HFFc6 (cell line): ENCODE data around the gene MOB3A. TPM values are rescaled to one million over a fixed set of nuclear protein-coding genes. Genes with fewer than 3 reads are reported as not detected.

Experiments
- DNase-seq: peaks from one replicate; pipeline ENCODE4 v3.0.0-alpha.2; 2018
- H3K27ac Mint-ChIP-seq: 2 replicates; pipeline ENCODE4 v1.8.0; 2020; ENCODE audit warnings: mild to moderate bottlenecking, mixed read lengths
- H3K27me3 Mint-ChIP-seq: 2 replicates; pipeline ENCODE4 v1.8.0; 2021; ENCODE audit warnings: mild to moderate bottlenecking, moderate library complexity, mixed read lengths; ENCODE audit not compliant: insufficient read depth
- H3K36me3 Mint-ChIP-seq: 2 replicates; pipeline ENCODE4 v1.8.0; 2021; ENCODE audit warnings: low read depth, mixed read lengths
- H3K4me1 Mint-ChIP-seq: 2 replicates; pipeline ENCODE4 v1.8.0; 2020; ENCODE audit warnings: low read depth, mixed read lengths
- H3K4me3 Mint-ChIP-seq: 2 replicates; pipeline ENCODE4 v1.8.0; 2020; ENCODE audit warnings: mild to moderate bottlenecking, moderate library complexity, mixed read lengths
- H3K9me3 Mint-ChIP-seq: 2 replicates; pipeline ENCODE4 v1.8.0; 2020; ENCODE audit warnings: mild to moderate bottlenecking, mixed read lengths
- CTCF ChIP-seq: fragments of 200-600 bp; sonication (generic); IDR thresholded peaks from 2 replicates; pipeline ENCODE4 v1.5.0; 2021; ENCODE audit warnings: antibody characterized with exemption, mild to moderate bottlenecking
- total RNA-seq, 6 experiments: library from RNA; stranded (reverse); fragmentation: NEBNext Ultra II Directional; extraction: Animal tissue kit (Norgen Biotek cat#: 25700); gene quantifications; 2 replicates in 1 of 6; 3 replicates in 5 of 6; pipeline ENCODE4 v1.2.3, GENCODE V29; 2021

Gene MOB3A
- total RNA-seq, 6 experiments from 2014 or later = 47.1 to 52.6 (median 51.2) TPM

- H3K27me3 Mint-ChIP-seq = no peaks in the 10 kb centered on the region; the same call in 1 of the 2 replicates
- TF ChIP-seq CTCF = no peak
- H3K36me3 Mint-ChIP-seq = peaks cover 10% of the 10 kb centered on the region
- H3K27ac Mint-ChIP-seq = no peak overlapping the region
- H3K4me1 Mint-ChIP-seq = no peaks in the 10 kb centered on the region
- no peak overlapping the region for H3K4me3 Mint-ChIP-seq
- no peaks in the 10 kb centered on the region for H3K9me3 Mint-ChIP-seq
- DNase-seq = no peak
Observed at GRCh38 chr19:2122251-2122650, 26.1 kb upstream of the MOB3A start.

- H3K9me3 Mint-ChIP-seq = no peaks in the 10 kb centered on the region
- H3K27ac Mint-ChIP-seq = no peak overlapping the region
- peaks cover 1% of the 10 kb centered on the region; the same call in 1 of the 2 replicates for H3K27me3 Mint-ChIP-seq
- no peak overlapping the region for H3K4me3 Mint-ChIP-seq
- DNase-seq = no peak
- peaks cover 10% of the 10 kb centered on the region for H3K36me3 Mint-ChIP-seq
- TF ChIP-seq CTCF = no peak
- H3K4me1 Mint-ChIP-seq = no peaks in the 10 kb centered on the region
Observed at GRCh38 chr19:2121416-2122051, 25.4 kb upstream of the MOB3A start.

- no peaks in the 10 kb centered on the region for H3K4me1 Mint-ChIP-seq
- H3K27ac Mint-ChIP-seq = no peak overlapping the region
- H3K9me3 Mint-ChIP-seq = no peaks in the 10 kb centered on the region
- TF ChIP-seq CTCF = no peak
- peaks cover 10% of the 10 kb centered on the region for H3K36me3 Mint-ChIP-seq
- no peak for DNase-seq
- H3K4me3 Mint-ChIP-seq = no peak overlapping the region
- H3K27me3 Mint-ChIP-seq = peaks cover 2% of the 10 kb centered on the region; the same call in 1 of the 2 replicates
Observed at GRCh38 chr19:2120821-2121220, 24.7 kb upstream of the MOB3A start.

GRCh38 chr19:2119921-2120785 is 24.0 kb upstream of the MOB3A start:
- Mint-ChIP-seq H3K9me3 (no peaks in the 10 kb centered on the region), H3K27me3 (peaks cover 2% of the 10 kb centered on the region; the same call in 1 of the 2 replicates), H3K4me3 (no peak overlapping the region), H3K36me3 (peaks cover 11% of the 10 kb centered on the region), H3K4me1 (no peaks in the 10 kb centered on the region), H3K27ac (no peak overlapping the region)
- no peak for DNase-seq
- no peak for TF ChIP-seq CTCF

- no peak overlapping the region for H3K27ac Mint-ChIP-seq
- no peak for TF ChIP-seq CTCF
- no peaks in the 10 kb centered on the region for H3K9me3 Mint-ChIP-seq
- no peak for DNase-seq
- H3K4me3 Mint-ChIP-seq = no peak overlapping the region
- H3K27me3 Mint-ChIP-seq = peaks cover 2% of the 10 kb centered on the region; the same call in 1 of the 2 replicates
- peaks cover 20% of the 10 kb centered on the region for H3K36me3 Mint-ChIP-seq
- H3K4me1 Mint-ChIP-seq = no peaks in the 10 kb centered on the region
Observed at GRCh38 chr19:2118438-2118837, 22.3 kb upstream of the MOB3A start.
